ENCODE results near the gene MSRB3. TPM values are rescaled to one million over a fixed set of nuclear protein-coding genes. Genes with fewer than 3 reads are reported as not detected.

Gene MSRB3
- total RNA-seq, 4 donors from 2014 or later, result 12.0 to 29.2 (median 18.5) TPM

GRCh38 chr12:65248656-65249633 is 29.5 kb upstream of the MSRB3 start:
- no peak for DNase-seq
- H3K9me3 ChIP-seq, result no peaks in the 10 kb centered on the region
- H3K27me3 ChIP-seq, result no peaks in the 10 kb centered on the region
- intact Hi-C loops (cut with DNase I), result no loop called here
- WGBS, 2 donors, result 94 to 97% methylated on average over 2 of the region's 2 CpGs
- no peak overlapping the region for H3K4me3 ChIP-seq (replicated peaks in 1 of 3)
- H3K27ac ChIP-seq, result no peak overlapping the region
- H3K36me3 ChIP-seq, result peaks cover 4 to 12% of the 10 kb centered on the region in 2 donors
- TF ChIP-seq POLR2A (IDR thresholded peaks at IDR 0.05), result no peak
- no peak for TF ChIP-seq CTCF (IDR thresholded peaks at IDR 0.05)
- no peaks in the 10 kb centered on the region for H3K4me1 ChIP-seq

- no peaks in the 10 kb centered on the region for H3K4me1 ChIP-seq
- H3K27ac ChIP-seq, result no peak overlapping the region
- H3K4me3 ChIP-seq (replicated peaks in 1 of 3), result no peak overlapping the region
- DNase-seq, result no peak
- no peaks in the 10 kb centered on the region for H3K9me3 ChIP-seq
- no peaks in the 10 kb centered on the region for H3K27me3 ChIP-seq
- TF ChIP-seq POLR2A (IDR thresholded peaks at IDR 0.05) (no peak), CTCF (IDR thresholded peaks at IDR 0.05) (no peak)
- no peaks in the 10 kb centered on the region for H3K36me3 ChIP-seq
- 70 to 72% methylated on average over 1 of the region's 1 CpG for WGBS, 2 donors
- intact Hi-C loops (cut with DNase I), result no loop called here
These were observed 26.0 kb upstream of the MSRB3 start for GRCh38 chr12:65252515-65252914.

GRCh38 chr12:65257986-65258385 is 20.5 kb upstream of the MSRB3 start:
- no peak for DNase-seq
- TF ChIP-seq CTCF (IDR thresholded peaks at IDR 0.05) (no peak), POLR2A (IDR thresholded peaks at IDR 0.05) (no peak)
- H3K36me3 ChIP-seq, result no peaks in the 10 kb centered on the region

GRCh38 chr12:65259501-65259900 is 19.0 kb upstream of the MSRB3 start:
- no peak overlapping the region for H3K27ac ChIP-seq
- TF ChIP-seq POLR2A (IDR thresholded peaks at IDR 0.05), result no peak
- no peak for TF ChIP-seq CTCF (IDR thresholded peaks at IDR 0.05)
- no peaks in the 10 kb centered on the region for H3K36me3 ChIP-seq
- no peak for DNase-seq
- intact Hi-C loops (cut with DNase I), result no loop called here
- H3K27me3 ChIP-seq, result no peaks in the 10 kb centered on the region
- H3K4me1 ChIP-seq, result no peaks in the 10 kb centered on the region
- no peaks in the 10 kb centered on the region for H3K9me3 ChIP-seq
- no peak overlapping the region for H3K4me3 ChIP-seq (replicated peaks in 1 of 3)

More at GRCh38 chr12:65257986-65258385, 20.5 kb upstream of the MSRB3 start:
- intact Hi-C loops (cut with DNase I), result no loop called here
- Histone ChIP-seq H3K27me3 (no peaks in the 10 kb centered on the region), H3K27ac (no peak overlapping the region), H3K4me3 (replicated peaks in 1 of 3) (no peak overlapping the region), H3K9me3 (no peaks in the 10 kb centered on the region), H3K4me1 (no peaks in the 10 kb centered on the region)

- Histone ChIP-seq H3K4me1 (peaks cover 0 to 8% of the 10 kb centered on the region in 2 donors), H3K27ac (no peak overlapping the region), H3K4me3 (replicated peaks in 1 of 3) (no peak overlapping the region), H3K9me3 (no peaks in the 10 kb centered on the region), H3K27me3 (no peaks in the 10 kb centered on the region), H3K36me3 (no peaks in the 10 kb centered on the region)
- no peak for DNase-seq
- intact Hi-C loops (cut with DNase I), result no loop called here
- 88 to 91% methylated on average over 4 of the region's 4 CpGs for WGBS, 2 donors
- TF ChIP-seq CTCF (IDR thresholded peaks at IDR 0.05) (no peak), POLR2A (IDR thresholded peaks at IDR 0.05) (no peak)
These were observed 14.7 kb upstream of the MSRB3 start for GRCh38 chr12:65263777-65264176.

All from thyroid gland (tissue), 4 donors.